Measurements from ENCODE around the gene CCER1. TPM values are rescaled to one million over a fixed set of nuclear protein-coding genes. Genes with fewer than 3 reads are reported as not detected.
A peak's percentile ranks its signal among the peaks of the same experiment; 100 is the strongest.

Gene CCER1
- polyA plus RNA-seq, 1 donor = not detected

DNA sequence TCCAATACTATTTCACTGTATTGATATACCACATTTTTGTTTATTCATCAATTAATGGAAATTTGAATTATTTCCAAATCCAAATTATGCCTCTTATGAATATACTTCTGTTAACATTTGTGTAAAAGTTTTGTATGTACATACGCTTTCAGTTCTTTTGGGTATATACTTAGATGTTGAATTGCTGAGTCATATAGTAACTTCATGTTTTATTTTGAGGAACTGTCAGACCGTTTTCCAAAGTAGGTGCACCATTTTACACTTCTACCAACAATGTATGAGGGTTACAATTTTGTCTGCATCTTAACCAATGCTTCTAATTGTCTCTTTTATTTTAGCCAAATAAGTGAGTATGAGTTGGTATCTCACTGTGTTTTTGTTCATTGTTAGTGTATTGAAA lies 10.2 kb upstream of the CCER1 start:
- DNase-seq = no peak

DNA sequence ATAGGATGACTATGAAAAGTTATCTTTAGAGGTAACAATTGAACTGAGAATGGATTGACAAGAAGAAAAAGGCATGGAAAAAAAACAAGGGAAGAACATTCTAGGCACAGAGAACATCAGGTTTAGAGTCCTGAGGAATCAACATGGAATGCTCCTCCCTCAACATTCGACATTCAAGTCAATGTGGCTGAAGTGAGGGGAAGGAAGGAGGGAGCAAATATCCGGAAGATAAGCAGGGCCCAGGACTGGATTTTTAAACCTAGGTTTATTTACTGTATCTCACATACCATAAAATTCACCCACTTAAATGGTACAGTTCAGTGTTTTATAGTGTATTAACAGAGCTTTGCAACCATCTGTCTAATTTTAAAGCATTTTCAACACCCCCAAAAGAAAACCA lies 9.6 kb upstream of the CCER1 start:
- no peak for DNase-seq

DNA sequence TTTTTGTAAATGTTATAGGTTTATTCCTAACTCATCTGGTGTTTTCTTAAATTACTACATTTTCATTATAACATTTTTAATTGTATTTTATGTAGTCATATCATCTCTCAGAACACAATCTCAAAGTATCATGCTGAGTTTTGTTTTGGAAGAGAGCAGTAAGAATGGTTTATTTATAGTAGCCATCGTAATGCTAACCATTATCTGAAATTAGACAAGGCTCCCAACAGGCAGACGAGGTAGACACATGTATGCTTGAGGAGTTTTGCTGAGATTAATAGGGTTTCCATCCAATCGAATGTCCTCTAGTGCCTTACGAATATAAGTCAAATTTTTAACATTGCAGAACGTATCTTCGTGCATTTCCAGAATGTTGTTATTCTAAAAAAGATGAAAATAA lies 9.0 kb upstream of the CCER1 start:
- DNase-seq = no peak

DNA sequence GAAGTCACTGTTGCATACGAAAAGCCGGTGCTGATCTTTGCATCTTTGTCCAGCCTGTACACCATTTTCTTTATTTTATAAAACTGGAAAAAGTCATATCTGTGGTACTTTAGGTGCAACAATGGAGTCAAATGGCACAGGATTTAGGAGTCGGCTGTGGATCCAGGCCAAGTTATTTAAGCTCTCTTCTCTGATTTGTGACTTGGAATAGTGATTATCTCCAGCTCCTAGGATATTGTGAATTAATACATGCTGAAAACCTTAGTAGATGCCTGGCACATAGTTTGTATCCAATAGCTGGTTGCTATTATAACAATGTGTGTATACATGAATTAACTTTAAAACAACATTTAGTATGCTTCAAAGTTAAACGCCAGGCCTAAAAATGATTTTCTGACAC lies 6.2 kb upstream of the CCER1 start:
- DNase-seq = no peak

DNA sequence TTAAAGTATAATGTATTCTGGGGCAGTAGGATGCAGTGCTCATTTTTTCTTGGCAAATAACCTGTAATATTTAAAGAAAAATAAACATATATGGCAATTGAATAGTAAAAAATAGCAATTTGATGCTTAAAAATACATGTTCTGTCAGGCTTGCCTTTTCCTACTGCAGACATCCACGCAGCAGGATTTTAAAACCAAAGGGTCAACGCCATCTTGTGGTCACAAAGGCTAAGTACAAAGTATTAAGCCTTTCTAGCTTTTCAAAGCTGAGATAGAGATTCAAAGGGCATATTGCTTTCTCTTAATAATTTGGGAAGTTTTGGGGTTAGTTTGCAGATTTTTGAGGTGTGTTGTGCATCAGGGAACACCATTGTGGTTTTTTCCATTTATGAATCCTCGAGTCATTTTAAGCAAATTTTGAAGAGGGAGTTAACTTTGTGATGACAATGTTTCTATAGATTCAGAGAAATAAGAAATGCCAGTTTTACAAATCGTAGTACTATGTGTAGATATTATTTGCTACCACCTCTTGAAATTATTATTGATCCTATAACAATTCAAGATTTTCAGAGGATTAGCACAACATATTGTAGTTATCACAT lies 4.7 kb upstream of the CCER1 start:
- DNase-seq = peak; percentile 58

DNA sequence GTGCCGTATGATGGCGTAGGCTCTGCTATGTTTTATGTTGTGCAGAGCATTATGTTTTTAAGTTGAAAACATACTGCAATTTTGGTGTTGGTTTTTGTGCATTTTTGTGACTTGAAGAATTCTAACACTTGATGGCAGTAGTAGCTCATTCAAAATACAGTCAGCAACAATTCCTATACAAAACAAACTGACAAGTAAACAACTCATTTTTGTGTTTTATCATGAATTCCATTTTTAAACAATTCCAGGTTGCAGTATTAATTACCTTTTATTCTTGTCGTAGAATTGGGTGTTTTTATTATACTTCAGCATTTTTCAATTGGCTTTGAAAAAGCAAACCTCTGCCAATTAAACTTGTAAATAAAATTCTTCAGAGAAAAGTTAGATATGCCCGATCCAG lies 4.1 kb upstream of the CCER1 start:
- DNase-seq = peak; percentile 27

DNA sequence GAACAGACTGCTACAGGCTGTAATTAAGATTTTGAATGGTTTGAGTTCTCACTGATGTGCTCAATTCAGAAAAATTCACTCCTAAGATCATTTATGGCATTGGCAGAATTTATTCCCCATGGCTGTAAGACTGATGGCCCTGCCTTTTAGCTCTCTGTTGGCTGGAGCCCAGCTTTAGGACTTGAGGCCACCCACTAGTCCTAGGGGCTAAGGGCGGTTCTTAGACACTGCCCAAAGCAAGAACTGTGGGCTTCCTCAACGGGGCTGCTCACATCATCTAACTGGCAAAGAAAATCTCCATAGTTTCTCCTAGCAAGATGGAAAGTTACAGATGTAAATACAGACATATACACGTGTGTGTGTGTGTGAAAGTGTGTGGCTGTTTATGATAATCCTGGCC lies 3.4 kb upstream of the CCER1 start:
- no peak for DNase-seq

DNA sequence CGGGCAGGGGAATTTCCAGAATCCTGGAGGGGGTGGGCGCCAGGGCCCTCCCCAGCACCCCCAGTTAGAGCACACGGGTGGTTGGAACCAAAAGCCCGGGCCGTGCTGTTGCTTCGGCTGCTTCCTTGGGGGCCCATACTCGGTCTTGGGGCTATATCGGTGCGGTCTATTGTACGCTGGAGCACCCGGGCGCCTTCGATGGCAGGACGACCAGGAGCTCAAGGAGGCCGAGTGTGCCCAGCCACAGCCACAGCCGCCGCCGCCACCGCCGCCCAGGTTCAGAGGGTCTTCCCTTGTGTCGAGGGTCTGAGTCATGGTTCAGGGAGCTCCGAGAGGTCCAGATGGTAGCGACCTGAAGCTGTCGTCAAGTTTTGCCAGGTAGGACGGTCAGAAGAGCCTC lies 548 bp downstream of the CCER1 start:
- no peak for DNase-seq

DNA sequence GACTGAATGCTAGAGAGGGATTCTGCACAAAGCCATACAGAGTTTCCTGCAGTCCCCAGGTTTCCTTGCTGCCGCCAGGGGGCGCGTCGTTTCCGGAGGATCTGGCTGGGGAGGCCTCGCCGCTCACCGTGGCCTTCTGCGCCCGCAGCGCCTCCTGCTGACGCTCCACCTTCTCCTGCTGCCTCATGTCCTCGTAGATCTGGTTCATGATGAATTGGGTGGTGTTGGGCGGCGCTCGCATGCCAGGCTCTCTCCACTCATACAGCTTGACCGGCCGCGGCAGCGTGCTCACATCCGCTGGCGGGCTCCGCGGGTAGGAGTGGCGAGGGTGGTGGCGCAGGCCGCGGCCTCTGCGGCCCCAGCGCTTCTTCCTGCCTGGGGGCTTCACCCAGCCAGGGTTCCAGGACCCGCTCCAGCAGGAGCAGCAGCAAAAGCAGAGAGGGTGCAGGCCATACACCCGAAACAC lies 987 bp downstream of the CCER1 start:
- DNase-seq = no peak

DNA sequence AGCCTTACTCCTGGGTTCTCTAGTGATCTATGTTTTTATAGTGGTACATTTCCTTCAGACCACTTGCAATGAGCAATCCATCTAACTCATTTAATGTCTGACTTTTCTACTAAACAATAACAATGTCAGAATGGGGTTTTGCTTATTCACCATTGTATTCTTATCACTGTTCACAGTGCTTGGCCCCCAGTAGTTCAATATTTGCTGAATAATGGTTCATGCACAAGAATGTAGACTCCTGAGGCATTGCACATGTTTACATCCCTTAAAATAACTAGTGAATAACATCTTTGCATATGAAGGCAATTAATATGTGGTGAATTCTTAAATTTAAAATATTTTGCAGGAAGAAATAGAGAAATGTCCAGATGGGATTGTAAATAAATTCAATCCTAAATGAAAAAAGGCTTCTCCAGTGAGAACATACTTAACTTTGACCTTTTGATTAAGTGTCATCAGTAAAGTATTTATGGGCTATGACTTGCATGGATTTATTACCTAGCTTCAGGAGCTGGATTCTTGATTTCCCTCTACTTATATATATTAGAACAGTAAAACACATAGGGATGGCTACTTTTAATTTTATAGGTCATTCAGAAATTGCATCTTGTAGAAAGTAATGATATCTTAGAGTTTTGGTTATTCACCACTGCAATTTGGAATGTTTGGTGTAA lies 3.4 kb downstream of the CCER1 start:
- DNase-seq = no peak

DNA sequence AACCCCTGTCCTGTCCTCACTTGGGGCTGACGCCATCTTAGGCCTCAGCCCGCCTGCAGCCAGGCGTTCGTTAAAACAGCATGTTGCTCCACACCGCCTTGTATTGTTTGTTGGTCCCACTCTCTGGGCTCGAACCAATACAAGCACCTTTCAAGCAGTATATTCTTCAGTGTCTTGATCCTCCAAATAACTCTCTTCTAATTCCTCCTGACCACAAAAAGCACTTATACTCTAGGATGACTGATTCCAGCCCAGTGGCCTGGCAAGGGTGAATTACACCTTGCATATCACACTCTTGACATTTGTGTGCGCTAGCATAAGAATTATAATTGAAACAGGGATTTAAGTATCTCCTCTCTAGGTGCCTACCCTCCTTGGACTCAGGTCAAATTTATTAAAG lies 7.1 kb downstream of the CCER1 start:
- no peak for DNase-seq

DNA sequence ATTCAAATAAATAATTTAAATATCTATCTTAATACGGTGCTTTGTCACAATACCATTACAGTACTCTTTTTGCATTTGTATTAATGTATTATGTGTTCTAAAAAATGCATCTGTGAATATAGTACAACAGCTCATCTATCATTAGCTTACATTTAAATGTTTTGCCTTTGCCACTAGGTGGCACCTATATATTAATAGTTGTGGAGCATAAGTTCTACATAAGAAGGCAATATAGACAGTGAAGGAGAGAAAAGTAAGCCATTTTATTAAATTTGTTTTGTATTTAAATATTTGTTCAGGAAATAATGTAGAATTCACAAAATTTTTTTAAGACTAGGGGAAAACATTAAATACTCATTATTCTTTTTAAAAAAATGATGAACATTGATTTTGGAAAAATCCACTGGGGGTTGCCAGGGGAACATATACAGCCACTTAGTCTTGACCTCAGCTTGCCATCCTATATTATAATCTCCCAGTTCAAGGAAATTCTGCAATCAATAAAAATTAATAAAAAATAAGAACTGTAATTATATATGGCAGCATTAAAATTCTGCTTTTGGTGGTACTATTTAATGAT lies 9.8 kb downstream of the CCER1 start:
- DNase-seq = no peak

DNA sequence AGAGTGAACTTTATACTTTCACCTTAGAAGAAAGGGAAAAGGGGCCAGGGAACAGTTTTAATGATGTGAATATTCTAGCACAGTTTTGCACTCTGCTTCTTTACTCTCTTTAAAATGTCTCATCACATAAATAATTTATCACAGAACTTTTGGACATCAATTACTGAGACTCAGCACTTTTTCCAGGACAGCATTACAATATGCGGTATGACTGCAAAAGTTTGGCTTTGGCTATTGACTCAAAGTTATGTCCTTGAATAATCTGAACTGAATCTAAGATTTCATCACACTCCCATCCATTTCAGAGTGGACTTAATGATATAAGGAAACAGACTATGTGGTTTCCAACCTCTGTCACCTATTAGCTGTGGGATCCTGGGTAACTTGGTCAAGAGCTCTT lies 11.7 kb downstream of the CCER1 start:
- no peak for DNase-seq

DNA sequence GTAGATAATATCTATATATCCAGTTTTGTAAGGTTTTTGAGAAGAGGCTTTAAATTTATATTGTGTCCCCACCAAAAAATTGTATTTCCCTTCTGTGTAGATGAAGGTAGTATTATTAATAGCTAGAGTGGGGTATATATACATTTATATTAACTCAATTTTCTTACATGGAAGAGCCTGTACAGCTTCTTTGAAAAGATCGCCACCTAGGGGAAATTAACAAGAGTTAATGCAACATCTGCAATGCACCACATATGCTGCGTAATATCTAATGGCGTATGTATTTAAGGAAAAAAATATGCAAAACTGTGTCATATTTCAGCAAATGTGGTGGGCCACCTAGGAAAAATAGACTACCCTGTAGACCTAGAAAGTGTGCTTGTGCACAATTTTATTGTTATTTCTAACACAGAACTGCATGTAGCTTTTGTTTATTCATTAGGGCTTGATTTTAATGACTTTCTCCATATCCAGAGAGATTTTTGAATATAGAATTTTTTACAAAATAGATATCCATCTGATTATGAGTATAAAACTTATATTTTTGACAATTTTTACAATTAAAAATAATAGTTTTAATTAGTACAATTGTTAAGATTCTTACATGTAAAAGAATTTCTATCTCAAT lies 14.0 kb downstream of the CCER1 start:
- DNase-seq = peak; percentile 26

DNA sequence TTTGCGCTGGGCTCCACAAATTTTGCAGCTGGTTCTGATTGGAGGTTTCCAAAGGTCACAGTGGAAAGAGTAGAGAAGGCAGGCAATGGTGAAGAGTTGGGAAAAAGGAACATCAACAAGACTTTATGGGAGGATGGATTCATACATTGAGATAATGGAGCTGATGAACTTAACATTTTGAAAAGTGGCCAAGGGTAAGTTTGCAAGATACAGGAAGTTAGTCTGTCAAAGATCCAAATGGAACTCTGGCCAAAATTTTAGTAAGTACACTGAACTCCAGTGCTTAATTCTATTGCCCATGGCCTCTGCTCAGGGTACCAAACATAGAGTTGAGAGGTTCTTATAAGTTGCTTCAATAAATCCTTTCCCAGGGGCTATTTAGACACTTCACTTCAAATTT lies 15.6 kb downstream of the CCER1 start:
- DNase-seq = no peak

DNA sequence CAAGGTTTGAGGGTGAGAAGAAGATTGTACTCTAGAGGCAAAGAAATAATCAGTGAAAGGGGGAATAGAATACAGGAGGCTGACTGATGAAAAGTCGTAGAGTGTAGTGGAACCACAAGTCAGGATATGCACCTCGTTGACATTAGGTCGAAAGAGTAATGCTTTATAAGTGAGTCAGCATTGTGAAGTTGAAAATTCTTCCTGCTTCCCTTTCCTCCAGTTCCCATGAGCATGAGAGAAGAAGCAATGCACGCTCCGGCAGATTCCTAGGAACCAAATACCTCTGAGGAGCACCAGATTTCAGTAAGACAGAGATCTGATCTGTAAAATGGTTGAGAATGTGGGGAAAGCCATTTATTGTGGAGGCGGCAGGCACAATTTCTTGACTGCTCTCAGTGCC lies 16.5 kb downstream of the CCER1 start:
- no peak for DNase-seq

DNA sequence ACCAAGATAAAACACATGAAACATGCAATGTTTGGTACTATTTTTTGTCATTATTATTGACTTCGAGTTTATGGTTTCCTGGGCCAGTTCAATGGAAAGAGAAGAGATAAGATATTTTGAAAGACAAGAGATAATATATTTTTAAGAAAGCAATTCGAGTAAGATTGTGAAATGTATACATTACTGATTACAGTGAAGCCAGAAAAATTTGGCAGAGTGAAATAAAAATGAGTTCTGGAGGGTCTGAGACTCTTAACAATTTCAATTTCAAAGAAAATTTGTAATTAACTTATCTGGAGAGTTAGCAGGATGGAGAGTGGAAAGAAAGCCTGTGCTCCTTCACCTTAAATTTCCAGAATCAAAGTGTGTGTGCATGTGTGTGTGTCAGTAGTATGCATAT lies 17.3 kb downstream of the CCER1 start:
- DNase-seq = no peak

DNA sequence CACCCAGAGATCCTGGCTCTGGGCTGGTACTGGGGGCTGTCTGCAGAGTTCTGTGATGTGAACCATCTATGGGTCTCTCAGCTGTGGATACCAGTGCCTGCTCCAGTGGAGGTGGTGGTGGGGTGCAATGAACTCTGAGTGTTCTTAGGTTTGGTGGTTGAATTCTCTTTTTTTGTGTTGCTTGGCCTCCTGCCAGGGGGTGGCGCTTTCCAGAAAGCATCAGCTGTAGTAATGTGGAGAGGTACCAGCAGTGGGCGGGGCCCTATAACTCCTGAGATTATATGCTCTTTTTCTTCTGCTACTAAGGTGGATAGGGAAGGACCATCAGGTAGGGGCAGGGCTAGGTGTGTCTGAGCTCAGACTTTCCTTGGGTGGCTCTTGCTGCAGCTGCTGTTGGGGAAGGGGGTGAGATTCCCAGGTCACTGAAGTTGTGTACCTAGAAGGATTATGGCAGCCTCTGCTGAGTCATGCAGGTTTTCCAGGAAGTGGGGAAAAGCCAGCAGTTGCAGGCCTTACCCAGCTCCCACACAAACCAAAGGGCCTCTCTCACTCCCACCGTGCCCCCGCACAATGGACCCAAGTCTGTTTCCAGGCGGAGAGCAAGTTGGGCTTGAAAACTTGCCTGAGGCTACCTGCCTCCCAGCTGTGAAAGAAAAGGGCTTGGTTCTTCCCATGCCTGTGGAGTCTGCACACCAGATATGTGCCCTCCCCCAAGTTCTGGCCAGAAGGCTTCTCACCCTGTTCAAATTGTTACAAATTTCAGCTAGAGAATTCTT lies 18.6 kb downstream of the CCER1 start:
- DNase-seq = no peak

DNA sequence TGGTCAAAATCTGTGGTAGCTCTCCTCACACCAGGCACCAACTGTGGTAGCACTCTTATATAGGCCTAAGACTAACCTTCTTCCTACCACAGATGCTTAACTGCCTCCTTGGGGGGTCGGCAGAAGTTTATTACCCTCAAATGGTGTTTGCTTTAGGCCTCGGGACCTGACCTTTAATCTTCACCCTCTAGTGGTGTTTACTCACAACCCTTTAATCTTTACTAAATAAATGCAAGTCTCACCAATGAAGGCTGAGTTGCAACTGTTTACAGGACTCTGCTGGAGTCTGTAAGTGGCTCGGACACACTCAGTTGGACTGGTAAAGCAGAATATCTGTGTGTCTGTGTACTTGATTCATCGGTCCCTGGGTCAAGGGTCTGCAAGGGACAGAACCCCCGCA lies 29.4 kb downstream of the CCER1 start:
- DNase-seq = no peak

DNA sequence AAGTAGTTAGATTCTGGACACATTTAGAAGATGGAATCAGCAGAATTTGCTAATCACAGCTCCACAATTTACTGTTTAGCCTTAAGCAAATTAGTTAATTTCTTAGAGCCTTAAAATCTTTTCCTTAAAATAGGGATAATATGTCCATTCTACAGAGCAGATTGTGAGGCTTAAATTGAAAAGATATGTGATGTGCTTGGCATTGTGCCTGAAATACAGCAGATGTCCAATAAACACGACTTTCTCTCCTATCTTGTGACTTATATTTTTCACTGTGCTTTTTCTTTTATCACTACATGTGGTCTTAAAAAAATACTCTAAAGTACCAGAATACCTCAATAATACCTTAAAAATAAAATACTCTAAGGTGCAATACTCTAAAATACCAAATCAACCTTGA lies 30.6 kb downstream of the CCER1 start:
- no peak for DNase-seq

DNA sequence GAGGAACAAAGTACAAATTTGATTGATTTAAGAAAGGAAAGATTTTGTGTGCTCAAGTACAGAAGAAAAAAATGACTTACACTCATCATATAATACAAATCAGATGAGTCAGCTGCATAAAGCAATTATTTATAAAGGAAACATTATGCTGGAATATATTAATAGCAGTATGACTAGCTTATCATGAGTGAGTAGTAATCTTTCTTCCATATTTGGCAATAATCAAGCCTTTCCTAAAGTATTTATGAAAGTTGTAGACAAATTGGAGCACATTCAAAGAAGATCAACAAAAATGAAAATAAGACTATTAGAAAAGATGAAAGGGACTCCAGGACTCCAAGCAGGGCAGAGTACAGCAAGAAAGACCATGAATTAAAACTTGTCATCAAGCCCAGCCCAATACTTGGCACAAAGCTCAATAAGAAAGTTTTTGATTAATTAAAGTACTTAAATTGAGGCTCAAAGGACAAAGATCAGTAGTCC lies 32.8 kb downstream of the CCER1 start:
- no peak for DNase-seq

DNA sequence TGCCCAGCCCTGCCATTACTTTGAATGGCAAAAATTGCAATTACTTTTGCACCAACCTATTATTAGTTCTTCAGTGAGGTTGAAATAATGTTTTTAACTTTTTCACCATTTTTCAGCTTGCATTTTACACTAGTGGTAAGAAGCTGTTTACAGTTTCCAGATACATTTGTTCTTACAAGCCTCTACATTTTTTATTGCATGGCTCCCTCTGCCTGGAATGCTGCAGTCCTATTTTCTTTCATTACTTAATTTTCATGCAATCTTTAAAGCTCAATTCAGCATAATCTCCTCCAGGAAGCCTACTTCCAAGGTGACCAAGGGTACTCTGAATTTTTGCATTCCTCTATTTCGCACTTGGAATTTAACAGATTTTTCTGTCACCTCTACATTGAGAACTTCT lies 33.4 kb downstream of the CCER1 start:
- DNase-seq = no peak

DNA sequence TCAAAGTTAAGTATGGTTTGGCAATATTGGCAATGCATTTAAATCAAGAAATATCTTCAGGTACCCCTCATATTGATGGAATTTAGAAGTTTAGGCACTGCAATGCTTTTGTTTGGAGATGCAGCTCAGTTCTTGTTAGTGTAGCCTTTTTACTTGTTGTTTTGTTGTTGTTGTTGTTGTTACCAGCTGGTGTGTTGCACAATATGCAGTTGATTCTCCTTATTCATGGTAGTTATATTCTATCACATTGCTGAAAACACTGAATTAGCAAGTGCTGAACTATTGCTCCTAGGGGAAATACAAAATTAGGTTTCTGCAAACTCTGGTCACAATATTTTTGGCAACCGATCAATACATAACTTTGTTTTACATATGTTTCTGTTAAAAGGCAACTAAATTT lies 34.8 kb downstream of the CCER1 start:
- no peak for DNase-seq
